Measurements from ENCODE around the gene COX8A.

The COX8A gene

DNA sequence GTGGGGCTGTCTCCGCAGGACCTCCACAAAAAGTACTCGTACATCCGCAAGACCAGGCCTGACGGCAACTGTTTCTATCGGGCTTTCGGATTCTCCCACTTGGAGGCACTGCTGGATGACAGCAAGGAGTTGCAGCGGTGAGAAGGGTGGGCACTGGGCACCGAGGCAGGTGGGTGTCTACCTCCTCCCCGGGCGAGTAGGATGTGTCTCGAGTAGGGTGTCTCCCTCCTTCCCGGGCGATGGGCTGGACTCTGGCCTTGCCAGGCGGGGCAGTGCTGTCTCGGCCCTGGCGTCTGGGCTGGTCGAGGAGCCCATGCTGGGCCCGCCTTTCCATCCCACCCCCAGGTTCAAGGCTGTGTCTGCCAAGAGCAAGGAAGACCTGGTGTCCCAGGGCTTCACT lies 22.1 kb downstream of the COX8A start:
- TF ChIP-seq, protein P1, sequence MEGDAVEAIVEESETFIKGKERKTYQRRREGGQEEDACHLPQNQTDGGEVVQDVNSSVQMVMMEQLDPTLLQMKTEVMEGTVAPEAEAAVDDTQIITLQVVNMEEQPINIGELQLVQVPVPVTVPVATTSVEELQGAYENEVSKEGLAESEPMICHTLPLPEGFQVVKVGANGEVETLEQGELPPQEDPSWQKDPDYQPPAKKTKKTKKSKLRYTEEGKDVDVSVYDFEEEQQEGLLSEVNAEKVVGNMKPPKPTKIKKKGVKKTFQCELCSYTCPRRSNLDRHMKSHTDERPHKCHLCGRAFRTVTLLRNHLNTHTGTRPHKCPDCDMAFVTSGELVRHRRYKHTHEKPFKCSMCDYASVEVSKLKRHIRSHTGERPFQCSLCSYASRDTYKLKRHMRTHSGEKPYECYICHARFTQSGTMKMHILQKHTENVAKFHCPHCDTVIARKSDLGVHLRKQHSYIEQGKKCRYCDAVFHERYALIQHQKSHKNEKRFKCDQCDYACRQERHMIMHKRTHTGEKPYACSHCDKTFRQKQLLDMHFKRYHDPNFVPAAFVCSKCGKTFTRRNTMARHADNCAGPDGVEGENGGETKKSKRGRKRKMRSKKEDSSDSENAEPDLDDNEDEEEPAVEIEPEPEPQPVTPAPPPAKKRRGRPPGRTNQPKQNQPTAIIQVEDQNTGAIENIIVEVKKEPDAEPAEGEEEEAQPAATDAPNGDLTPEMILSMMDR (IDR thresholded peaks at IDR 0.05): no peak

DNA sequence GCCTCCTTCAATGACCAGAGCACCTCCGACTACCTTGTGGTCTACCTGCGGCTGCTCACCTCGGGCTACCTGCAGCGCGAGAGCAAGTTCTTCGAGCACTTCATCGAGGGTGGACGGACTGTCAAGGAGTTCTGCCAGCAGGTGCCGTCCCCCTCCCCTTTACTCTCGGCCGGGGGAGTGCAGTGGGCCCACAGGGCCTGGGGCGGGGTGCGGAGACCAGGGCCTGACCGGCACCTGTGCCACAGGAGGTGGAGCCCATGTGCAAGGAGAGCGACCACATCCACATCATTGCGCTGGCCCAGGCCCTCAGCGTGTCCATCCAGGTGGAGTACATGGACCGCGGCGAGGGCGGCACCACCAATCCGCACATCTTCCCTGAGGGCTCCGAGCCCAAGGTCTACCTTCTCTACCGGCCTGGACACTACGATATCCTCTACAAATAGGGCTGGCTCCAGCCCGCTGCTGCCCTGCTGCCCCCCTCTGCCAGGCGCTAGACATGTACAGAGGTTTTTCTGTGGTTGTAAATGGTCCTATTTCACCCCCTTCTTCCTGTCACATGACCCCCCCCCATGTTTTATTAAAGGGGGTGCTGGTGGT lies 22.8 kb downstream of the COX8A start:
- TF ChIP-seq, protein P1 (IDR thresholded peaks at IDR 0.05): no peak

DNA sequence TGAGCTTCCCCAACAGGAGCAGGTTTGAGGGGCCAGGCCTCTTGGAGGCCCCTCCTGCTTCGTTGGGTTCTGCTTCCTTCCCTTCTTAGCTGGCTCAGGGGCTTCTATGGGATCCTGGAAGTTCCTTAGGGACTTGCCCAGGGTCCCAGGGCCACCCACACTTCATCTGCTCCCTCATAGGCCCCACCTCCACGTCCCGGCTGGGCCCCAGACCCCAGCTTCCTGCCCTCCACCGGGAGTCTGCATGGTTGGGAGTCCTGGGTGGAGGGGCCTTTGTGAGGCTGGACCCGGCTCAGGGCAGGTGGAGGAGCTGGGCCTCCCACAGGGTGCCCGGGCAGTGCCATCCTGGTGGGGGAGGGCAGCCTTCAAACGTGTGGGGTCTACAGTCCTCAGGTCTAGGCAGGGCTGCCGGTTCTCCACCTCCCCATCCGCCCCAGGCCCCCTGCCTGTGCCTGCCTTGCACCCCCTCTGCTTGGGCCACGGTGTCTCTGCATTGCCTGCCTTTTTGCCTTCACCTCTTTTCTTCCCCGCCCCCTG lies 23.4 kb downstream of the COX8A start:
- TF ChIP-seq, protein P1 (IDR thresholded peaks at IDR 0.05): no peak

DNA sequence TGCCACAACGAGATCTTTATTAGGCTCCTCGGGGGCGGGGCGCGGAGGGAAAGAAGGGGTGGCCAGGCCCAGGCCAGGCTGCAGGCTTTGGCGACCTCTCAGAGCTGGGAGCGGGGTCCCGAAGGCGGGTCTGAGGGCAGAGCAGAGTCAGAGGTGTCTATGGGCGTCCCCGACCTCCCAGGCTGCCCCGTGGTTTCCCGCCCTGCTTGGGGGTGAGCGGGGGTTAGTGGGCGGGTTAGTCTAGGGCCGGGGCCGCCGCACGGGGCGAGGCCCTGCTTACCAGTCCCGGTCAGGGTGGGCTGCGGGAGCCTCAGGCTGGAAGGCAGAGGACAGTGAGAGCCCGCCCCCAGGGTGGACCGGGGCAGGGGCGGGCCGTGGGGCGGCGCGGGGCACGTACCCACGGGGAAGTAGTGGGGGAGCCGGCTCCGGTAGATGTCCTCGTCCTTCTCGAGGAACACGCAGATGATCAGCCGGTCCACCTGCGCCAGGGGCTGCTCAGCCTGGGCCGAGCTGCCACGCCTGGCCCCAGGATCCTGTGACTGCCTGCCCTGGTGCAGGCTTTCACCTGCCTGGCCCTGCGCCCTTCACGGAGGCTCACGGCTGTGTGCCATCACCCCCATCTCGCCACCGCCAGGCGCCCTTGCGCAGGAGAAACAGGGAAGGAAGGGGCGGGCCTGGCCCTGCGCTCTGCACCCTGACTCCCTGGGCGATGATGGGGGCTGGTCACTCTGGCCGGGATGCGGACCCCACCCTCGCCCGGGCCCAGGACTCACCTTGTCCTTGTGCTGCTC lies 24.3 kb downstream of the COX8A start:
- TF ChIP-seq, protein P1 (IDR thresholded peaks at IDR 0.05): no peak

DNA sequence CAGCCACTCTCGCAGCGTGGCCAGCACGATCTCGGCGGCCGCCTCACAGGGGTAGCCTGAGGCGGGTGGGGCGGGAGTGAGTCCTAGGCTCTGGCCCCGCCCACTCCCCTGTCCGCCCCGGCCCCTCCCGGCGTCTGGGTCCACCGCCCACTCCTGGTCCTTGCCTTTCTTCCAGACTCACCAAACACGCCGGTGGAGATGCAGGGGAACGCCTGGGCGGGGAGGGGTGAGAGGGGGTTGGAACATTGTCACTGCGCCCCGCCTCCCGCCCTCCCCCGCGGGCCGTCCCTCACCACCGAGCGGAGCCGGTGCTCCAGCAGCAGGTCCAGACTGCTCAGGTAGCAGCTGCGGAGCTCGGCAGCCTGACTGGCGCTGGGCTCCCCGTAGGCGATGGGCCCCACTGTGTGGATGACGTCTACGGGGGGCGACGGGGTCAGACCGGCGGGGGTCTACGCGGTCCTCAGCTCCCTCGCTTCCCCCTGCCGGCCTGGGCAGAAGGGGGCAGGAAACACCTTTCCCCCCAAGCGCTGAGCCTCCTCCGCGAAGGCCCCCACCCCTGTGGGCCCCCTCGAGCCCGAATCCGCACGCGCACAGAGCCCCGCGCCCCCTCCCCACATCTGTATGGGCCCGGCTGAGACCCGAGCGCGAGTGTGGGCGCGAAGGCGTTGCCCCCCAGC lies 25.1 kb downstream of the COX8A start:
- TF ChIP-seq, protein P1 (IDR thresholded peaks at IDR 0.05): no peak

DNA sequence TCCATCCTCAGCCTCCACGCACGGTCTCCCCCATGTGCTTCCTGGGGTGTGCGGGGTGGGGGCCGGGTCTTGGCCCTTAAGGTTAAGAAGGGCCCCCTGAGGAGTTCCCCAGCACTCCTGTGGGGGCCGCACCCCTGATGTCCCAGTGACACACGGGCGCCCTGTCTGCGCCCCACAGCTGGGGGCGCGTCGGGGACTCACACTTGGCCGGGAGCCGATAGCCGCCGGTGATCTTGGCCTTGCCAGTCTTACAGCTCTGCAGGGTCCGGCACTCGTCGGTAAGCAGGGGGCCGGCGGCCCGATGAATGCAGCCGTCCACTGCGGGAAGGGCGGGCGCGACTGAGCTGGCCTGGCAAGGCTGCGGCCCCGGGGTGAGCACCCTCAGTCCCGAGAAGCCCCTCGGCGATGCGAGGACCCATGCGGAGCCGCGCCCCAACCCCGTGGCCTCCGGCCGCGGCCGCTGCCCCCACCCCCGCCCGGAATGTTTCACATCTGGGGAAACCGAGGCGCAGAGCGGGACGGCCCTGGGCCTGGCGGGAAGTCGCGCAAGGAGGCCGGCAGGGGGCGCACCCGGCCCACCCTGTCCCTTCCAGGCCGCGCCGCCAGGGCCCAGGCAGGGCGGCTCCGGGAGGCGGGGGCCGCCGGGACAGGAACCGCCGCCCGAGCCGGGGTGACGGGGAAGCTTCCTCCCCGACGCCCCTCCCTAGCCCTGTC lies 25.8 kb downstream of the COX8A start:
- TF ChIP-seq, protein P1 (IDR thresholded peaks at IDR 0.05): no peak
